HepG2 (cell line): ENCODE data around the gene JPT2. TPM values are rescaled to one million over a fixed set of nuclear protein-coding genes. Genes with fewer than 3 reads are reported as not detected.

Source experiments
- HDAC1 ChIP-seq: sonication (generic); formaldehyde crosslinking; IDR thresholded peaks from 2 replicates; pipeline ENCODE4 v1.5.1; 2020; ENCODE audit warnings: mild to moderate bottlenecking, missing genetic modification reagents
- HMGA1 ChIP-seq: sonication (generic); formaldehyde crosslinking; conservative IDR thresholded peaks from 2 replicates; pipeline ENCODE4 v1.4.0; 2020; ENCODE audit warnings: missing genetic modification reagents
- HNRNPK ChIP-seq: fragments of 200-400 bp; formaldehyde crosslinking; IDR thresholded peaks from 2 replicates; pipeline ENCODE4 v1.6.1; 2018; ENCODE audit warnings: low read length, low read depth, moderate library complexity, mild to moderate bottlenecking; ENCODE audit not compliant: poor library complexity, severe bottlenecking
- MEIS1 ChIP-seq: sonication (generic); formaldehyde crosslinking; IDR thresholded peaks from 2 replicates; pipeline ENCODE4 v1.9.0; 2021; ENCODE audit warnings: mild to moderate bottlenecking, missing genetic modification reagents, moderate library complexity, borderline replicate concordance
- SP2 ChIP-seq: sonication (generic); formaldehyde crosslinking; IDR thresholded peaks from 2 replicates; pipeline ENCODE4 v1.5.1; 2020; ENCODE audit warnings: mild to moderate bottlenecking, missing genetic modification reagents
- TSC22D2 ChIP-seq: sonication (generic); formaldehyde crosslinking; IDR thresholded peaks from 2 replicates; pipeline ENCODE4 v1.5.1; 2020; ENCODE audit warnings: missing genetic modification reagents, mild to moderate bottlenecking, borderline replicate concordance
- ZBTB21 ChIP-seq: sonication (generic); formaldehyde crosslinking; IDR thresholded peaks from 2 replicates; pipeline ENCODE4 v1.4.0; 2020; ENCODE audit warnings: missing genetic modification reagents
- ZBTB8A ChIP-seq: sonication (generic); formaldehyde crosslinking; IDR thresholded peaks from 2 replicates; pipeline ENCODE4 v1.4.0; 2020; ENCODE audit warnings: mild to moderate bottlenecking, low read depth, missing genetic modification reagents, borderline replicate concordance
- ZFYVE20 ChIP-seq: sonication (generic); formaldehyde crosslinking; IDR thresholded peaks from 2 replicates; pipeline ENCODE4 v1.8.0; 2023; ENCODE audit warnings: low read depth, mild to moderate bottlenecking, moderate library complexity, missing genetic modification reagents, borderline replicate concordance
- ZKSCAN5 ChIP-seq: sonication (generic); formaldehyde crosslinking; IDR thresholded peaks from 2 replicates; pipeline ENCODE4 v1.5.1; 2020; ENCODE audit warnings: mild to moderate bottlenecking, missing genetic modification reagents
- ZNF138 ChIP-seq: sonication (generic); formaldehyde crosslinking; IDR thresholded peaks from 2 replicates; pipeline ENCODE4 v1.5.0; 2020; ENCODE audit warnings: mild to moderate bottlenecking, low read depth, missing genetic modification reagents
- ZNF207 ChIP-seq: fragments of 450-650 bp; IDR thresholded peaks from 2 replicates; pipeline ENCODE4 v1.6.1; 2016; ENCODE audit warnings: antibody characterized with exemption, borderline replicate concordance
- ZNF235 ChIP-seq: sonication (generic); formaldehyde crosslinking; IDR thresholded peaks from 2 replicates; pipeline ENCODE4 v1.8.1; 2023; ENCODE audit warnings: mild to moderate bottlenecking, missing genetic modification reagents, borderline replicate concordance
- ZNF329 ChIP-seq: sonication (generic); formaldehyde crosslinking; IDR thresholded peaks from 2 replicates; pipeline ENCODE4 v1.9.0; 2021; ENCODE audit warnings: low read depth, mild to moderate bottlenecking, missing genetic modification reagents
- ZNF343 ChIP-seq: sonication (generic); formaldehyde crosslinking; IDR thresholded peaks from 2 replicates; pipeline ENCODE4 v1.4.0; 2020; ENCODE audit warnings: mild to moderate bottlenecking, missing genetic modification reagents
- ZNF460 ChIP-seq: sonication (generic); formaldehyde crosslinking; IDR thresholded peaks from 2 replicates; pipeline ENCODE4 v1.5.1; 2020; ENCODE audit warnings: missing genetic modification reagents, mild to moderate bottlenecking, borderline replicate concordance
- ZNF572 ChIP-seq: sonication (generic); formaldehyde crosslinking; IDR thresholded peaks from 2 replicates; pipeline ENCODE4 v1.5.1; 2020; ENCODE audit warnings: mild to moderate bottlenecking, missing genetic modification reagents
- ZNF644 ChIP-seq: IDR thresholded peaks from 2 replicates; pipeline ENCODE4 v1.6.1; 2016; ENCODE audit warnings: low read depth
- ZNF788 ChIP-seq: sonication (generic); formaldehyde crosslinking; IDR thresholded peaks from 2 replicates; pipeline ENCODE4 v1.5.0; 2020; ENCODE audit warnings: mild to moderate bottlenecking, missing genetic modification reagents, borderline replicate concordance
- polyA plus RNA-seq, 8 experiments: library from polyadenylated mRNA; depleted of rRNA in 3 of 8; stranded (reverse) in 7 of 8; unstranded in 1 of 8; fragments of >200 nt; fragmentation: Illumina TruSeq in 4 of 8; extraction: Trizol in 4 of 8; gene quantifications; 2 replicates each; pipeline versions ENCODE4 v1.2.1 to v1.2.3, GENCODE V29; 2011 to 2016; ENCODE audit warnings: low read depth in 4 of 8, missing spikeins in 1 of 8, mixed read lengths in 1 of 8; ENCODE audit not compliant: insufficient read depth in 1 of 8
- total RNA-seq, 5 experiments: library from RNA; depleted of rRNA; stranded (reverse); fragments of >200 nt; fragmentation: Illumina TruSeq; extraction: Trizol; gene quantifications; 2 replicates each; pipeline ENCODE4 v1.2.3, GENCODE V29; 2016; ENCODE audit warnings: low read depth in 1 of 5
- TF ChIP-seq, protein P1 (sequence below): sonication (generic); formaldehyde crosslinking; IDR thresholded peaks from 2 replicates; pipeline ENCODE4 v1.4.0; 2020; ENCODE audit warnings: mild to moderate bottlenecking, low read depth, missing genetic modification reagents
- TF ChIP-seq, protein P2 (sequence below): sonication (generic); formaldehyde crosslinking; IDR thresholded peaks from 2 replicates; pipeline ENCODE4 v1.4.0; 2020; ENCODE audit warnings: low read depth, mild to moderate bottlenecking, missing genetic modification reagents
- TF ChIP-seq, protein P3 (sequence below): sonication (generic); formaldehyde crosslinking; IDR thresholded peaks from 2 replicates; pipeline ENCODE4 v1.4.0; 2020; ENCODE audit warnings: missing genetic modification reagents
- TF ChIP-seq, protein P4 (sequence below): sonication (generic); formaldehyde crosslinking; IDR thresholded peaks from 2 replicates; pipeline ENCODE4 v1.5.1; 2020; ENCODE audit warnings: missing genetic modification reagents, mild to moderate bottlenecking, borderline replicate concordance
- TF ChIP-seq, protein P5 (sequence below): sonication (generic); formaldehyde crosslinking; IDR thresholded peaks from 2 replicates; pipeline ENCODE4 v1.5.1; 2020; ENCODE audit warnings: mild to moderate bottlenecking, moderate library complexity, missing genetic modification reagents

JPT2 gene
- total and polyA plus RNA-seq, 2 of the 13 experiments (the other 11 are each of a cell fraction or from before 2014, with no cell fraction given) = 53.5 to 89.4 TPM

DNA sequence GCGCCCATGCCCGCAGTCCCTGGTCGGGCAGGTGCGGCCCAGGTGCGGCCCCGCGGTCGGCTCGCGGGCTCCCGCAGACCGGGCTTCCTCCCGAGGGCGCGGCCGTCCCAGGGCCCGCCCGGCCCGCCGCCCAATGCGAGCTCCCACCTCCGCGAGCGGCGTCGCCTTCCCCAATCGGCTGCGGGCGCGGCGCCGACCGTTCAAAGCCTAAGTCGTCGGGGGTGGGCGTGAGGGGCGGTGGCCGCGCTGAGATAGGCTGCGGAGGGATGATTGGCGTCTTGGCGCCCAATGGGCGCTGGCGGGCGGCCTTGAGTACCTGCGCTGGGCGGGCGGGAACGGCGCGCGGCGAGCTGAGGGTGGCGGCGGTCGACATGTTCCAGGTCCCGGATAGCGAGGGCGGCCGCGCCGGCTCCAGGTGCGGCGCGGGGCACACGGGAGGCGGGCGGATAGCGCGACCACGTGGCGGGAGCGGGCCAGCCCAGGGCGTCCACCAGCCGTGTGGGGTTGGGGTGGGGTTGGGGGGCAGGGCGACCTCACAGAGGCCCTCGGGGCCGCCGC lies at the start of gene JPT2 (continued):
- TF ChIP-seq, protein P1, sequence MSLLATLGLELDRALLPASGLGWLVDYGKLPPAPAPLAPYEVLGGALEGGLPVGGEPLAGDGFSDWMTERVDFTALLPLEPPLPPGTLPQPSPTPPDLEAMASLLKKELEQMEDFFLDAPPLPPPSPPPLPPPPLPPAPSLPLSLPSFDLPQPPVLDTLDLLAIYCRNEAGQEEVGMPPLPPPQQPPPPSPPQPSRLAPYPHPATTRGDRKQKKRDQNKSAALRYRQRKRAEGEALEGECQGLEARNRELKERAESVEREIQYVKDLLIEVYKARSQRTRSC (CRISPR knock-in tag) = no peak
- TF ChIP-seq ZNF788 (CRISPR knock-in tag) = no peak; the same call in 1 of the 2 replicates
- TF ChIP-seq, protein P2, sequence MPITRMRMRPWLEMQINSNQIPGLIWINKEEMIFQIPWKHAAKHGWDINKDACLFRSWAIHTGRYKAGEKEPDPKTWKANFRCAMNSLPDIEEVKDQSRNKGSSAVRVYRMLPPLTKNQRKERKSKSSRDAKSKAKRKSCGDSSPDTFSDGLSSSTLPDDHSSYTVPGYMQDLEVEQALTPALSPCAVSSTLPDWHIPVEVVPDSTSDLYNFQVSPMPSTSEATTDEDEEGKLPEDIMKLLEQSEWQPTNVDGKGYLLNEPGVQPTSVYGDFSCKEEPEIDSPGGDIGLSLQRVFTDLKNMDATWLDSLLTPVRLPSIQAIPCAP = no peak
- TF ChIP-seq ZNF572 (CRISPR knock-in tag) = no peak
- peak; percentile 96 for TF ChIP-seq SP2 (CRISPR knock-in tag)
- TF ChIP-seq, protein P3, sequence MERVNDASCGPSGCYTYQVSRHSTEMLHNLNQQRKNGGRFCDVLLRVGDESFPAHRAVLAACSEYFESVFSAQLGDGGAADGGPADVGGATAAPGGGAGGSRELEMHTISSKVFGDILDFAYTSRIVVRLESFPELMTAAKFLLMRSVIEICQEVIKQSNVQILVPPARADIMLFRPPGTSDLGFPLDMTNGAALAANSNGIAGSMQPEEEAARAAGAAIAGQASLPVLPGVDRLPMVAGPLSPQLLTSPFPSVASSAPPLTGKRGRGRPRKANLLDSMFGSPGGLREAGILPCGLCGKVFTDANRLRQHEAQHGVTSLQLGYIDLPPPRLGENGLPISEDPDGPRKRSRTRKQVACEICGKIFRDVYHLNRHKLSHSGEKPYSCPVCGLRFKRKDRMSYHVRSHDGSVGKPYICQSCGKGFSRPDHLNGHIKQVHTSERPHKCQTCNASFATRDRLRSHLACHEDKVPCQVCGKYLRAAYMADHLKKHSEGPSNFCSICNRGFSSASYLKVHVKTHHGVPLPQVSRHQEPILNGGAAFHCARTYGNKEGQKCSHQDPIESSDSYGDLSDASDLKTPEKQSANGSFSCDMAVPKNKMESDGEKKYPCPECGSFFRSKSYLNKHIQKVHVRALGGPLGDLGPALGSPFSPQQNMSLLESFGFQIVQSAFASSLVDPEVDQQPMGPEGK = no peak
- no peak for TF ChIP-seq ZNF329
- no peak for TF ChIP-seq ZNF343 (CRISPR knock-in tag)
- no peak for TF ChIP-seq HMGA1
- TF ChIP-seq ZNF460 (CRISPR knock-in tag) = no peak
- TF ChIP-seq ZNF235 (CRISPR knock-in tag) = peak; percentile 62; the same call in 1 of the 2 replicates
- TF ChIP-seq, protein P4, sequence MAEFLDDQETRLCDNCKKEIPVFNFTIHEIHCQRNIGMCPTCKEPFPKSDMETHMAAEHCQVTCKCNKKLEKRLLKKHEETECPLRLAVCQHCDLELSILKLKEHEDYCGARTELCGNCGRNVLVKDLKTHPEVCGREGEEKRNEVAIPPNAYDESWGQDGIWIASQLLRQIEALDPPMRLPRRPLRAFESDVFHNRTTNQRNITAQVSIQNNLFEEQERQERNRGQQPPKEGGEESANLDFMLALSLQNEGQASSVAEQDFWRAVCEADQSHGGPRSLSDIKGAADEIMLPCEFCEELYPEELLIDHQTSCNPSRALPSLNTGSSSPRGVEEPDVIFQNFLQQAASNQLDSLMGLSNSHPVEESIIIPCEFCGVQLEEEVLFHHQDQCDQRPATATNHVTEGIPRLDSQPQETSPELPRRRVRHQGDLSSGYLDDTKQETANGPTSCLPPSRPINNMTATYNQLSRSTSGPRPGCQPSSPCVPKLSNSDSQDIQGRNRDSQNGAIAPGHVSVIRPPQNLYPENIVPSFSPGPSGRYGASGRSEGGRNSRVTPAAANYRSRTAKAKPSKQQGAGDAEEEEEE = no peak
- TF ChIP-seq TSC22D2 (CRISPR knock-in tag) = no peak
- TF ChIP-seq ZNF138 (CRISPR knock-in tag) = no peak
- TF ChIP-seq ZNF207 = no peak
- peak; percentile 14; the same call in 1 of the 2 replicates for TF ChIP-seq HDAC1 (CRISPR knock-in tag)
- no peak for TF ChIP-seq ZNF644 (CRISPR knock-in tag)
- TF ChIP-seq HNRNPK = no peak
- no peak for TF ChIP-seq MEIS1 (CRISPR knock-in tag)
- TF ChIP-seq ZKSCAN5 (CRISPR knock-in tag) = no peak
- TF ChIP-seq ZFYVE20 (CRISPR knock-in tag) = no peak
- no peak for TF ChIP-seq ZBTB8A (CRISPR knock-in tag)
- no peak for TF ChIP-seq ZBTB21 (CRISPR knock-in tag)
- TF ChIP-seq, protein P5, sequence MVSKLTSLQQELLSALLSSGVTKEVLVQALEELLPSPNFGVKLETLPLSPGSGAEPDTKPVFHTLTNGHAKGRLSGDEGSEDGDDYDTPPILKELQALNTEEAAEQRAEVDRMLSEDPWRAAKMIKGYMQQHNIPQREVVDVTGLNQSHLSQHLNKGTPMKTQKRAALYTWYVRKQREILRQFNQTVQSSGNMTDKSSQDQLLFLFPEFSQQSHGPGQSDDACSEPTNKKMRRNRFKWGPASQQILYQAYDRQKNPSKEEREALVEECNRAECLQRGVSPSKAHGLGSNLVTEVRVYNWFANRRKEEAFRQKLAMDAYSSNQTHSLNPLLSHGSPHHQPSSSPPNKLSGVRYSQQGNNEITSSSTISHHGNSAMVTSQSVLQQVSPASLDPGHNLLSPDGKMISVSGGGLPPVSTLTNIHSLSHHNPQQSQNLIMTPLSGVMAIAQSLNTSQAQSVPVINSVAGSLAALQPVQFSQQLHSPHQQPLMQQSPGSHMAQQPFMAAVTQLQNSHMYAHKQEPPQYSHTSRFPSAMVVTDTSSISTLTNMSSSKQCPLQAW (CRISPR knock-in tag) = no peak
